Measurements from ENCODE around the gene SIPA1L3.

The SIPA1L3 gene

GRCh38 chr19:37991841-37992248, 84.8 kb downstream of the SIPA1L3 start:
- Mint-ChIP-seq H3K36me3 (ENCODE audit: insufficient read depth) (peaks cover 3% of the 10 kb centered on the region), H3K9me3 (no peaks in the 10 kb centered on the region), H3K4me3 (no peak overlapping the region), H3K27ac (no peak overlapping the region), H3K27me3 (no peaks in the 10 kb centered on the region), H3K4me1 (ENCODE audit: low read depth in 2 of 2) (peaks cover 0 to 18% of the 10 kb centered on the region in 2 donors)
- no peak for ATAC-seq (replicated peaks)
- DNase-seq, result no peak

- Mint-ChIP-seq H3K4me1 (ENCODE audit: low read depth in 2 of 2) (peaks cover 0 to 18% of the 10 kb centered on the region in 2 donors), H3K36me3 (ENCODE audit: insufficient read depth) (no peaks in the 10 kb centered on the region)
- ATAC-seq (replicated peaks), result no peak
Observed at GRCh38 chr19:37992761-37993160, 85.8 kb downstream of the SIPA1L3 start.

DNA sequence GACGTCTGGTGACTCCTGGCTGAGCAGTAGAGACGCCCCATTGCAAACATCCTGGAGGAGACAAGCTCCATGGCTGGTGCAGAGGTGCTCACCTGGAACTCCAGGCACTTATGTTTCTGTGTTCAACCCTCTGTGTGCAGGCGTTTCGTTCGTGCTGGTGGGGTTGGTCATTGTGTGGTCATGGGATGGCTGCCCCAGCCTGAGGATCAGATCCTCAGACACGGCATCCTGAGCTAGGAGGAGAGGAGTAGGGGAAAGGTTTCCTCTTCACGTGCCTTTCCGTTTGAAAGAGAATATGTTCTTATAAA, 87.8 kb downstream of the SIPA1L3 start:
- H3K4me1 Mint-ChIP-seq (ENCODE audit: low read depth in 2 of 2), result peaks cover 0 to 13% of the 10 kb centered on the region in 2 donors
- H3K9me3 Mint-ChIP-seq, result no peaks in the 10 kb centered on the region
- H3K27me3 Mint-ChIP-seq, result no peaks in the 10 kb centered on the region
- H3K4me3 Mint-ChIP-seq, result no peak overlapping the region
- H3K27ac Mint-ChIP-seq, result no peak overlapping the region
- H3K36me3 Mint-ChIP-seq (ENCODE audit: insufficient read depth), result no peaks in the 10 kb centered on the region
- no peak for ATAC-seq (replicated peaks)
- no peak for DNase-seq

More at GRCh38 chr19:37992761-37993160, 85.8 kb downstream of the SIPA1L3 start:
- DNase-seq, result no peak
- H3K9me3 Mint-ChIP-seq, result no peaks in the 10 kb centered on the region
- no peaks in the 10 kb centered on the region for H3K27me3 Mint-ChIP-seq
- no peak overlapping the region for H3K27ac Mint-ChIP-seq
- H3K4me3 Mint-ChIP-seq, result no peak overlapping the region

DNA sequence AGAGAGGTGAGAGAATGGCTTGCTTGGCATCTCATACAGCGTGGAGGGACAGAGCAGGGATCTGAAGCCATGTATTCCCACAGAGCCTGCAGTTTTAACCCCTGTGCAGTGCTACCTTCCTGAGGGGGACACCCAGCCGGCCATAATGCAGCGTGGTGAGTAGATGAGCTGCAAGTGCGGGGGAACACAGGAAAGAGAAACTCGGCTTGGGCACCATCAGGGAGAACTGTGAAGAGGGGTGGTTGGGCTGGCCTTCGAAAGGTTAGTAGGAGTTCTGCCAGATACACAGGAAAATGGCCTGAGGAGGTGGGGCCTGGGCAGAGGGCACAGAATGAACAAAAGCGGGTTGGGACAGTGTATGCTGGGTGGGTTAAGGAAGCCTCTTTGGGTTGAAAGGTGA, 88.3 kb downstream of the SIPA1L3 start:
- Mint-ChIP-seq H3K36me3 (ENCODE audit: insufficient read depth) (no peaks in the 10 kb centered on the region), H3K27me3 (no peaks in the 10 kb centered on the region), H3K4me1 (ENCODE audit: low read depth in 2 of 2) (peaks cover 0 to 13% of the 10 kb centered on the region in 2 donors)

DNA sequence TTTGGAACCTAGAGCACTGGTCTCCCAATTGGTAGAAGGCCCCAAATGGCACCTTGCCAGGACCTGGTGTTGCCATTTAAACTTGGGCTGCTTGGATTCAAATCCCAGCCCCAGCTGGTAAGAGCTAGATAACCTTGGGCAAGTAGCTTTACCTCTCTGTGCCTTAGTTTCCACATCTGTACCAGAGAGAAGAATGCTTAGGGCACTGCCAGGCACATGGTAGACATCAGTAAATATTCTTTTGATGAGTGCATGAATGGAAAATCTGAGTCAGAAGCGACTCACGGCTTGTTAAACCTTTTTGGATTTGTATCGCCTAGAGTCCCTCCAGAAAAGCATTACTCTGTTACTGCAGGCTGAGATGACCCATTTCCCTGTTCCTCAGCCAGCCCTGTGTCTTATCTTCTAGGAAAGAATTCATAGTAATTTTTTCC, 90.9 kb downstream of the SIPA1L3 start:
- DNase-seq (no peak), ATAC-seq (replicated peaks) (no peak)
- peaks cover 0 to 11% of the 10 kb centered on the region in 2 donors for H3K4me1 Mint-ChIP-seq (ENCODE audit: low read depth in 2 of 2)
- no peaks in the 10 kb centered on the region for H3K27me3 Mint-ChIP-seq
- H3K9me3 Mint-ChIP-seq, result no peaks in the 10 kb centered on the region
- peaks cover 4% of the 10 kb centered on the region for H3K36me3 Mint-ChIP-seq (ENCODE audit: insufficient read depth)
- H3K27ac Mint-ChIP-seq, result no peak overlapping the region
- no peak overlapping the region for H3K4me3 Mint-ChIP-seq

More for the DNA sequence above, 88.3 kb downstream of the SIPA1L3 start:
- ATAC-seq (replicated peaks), result no peak
- no peak for DNase-seq
- Mint-ChIP-seq H3K4me3 (no peak overlapping the region), H3K27ac (peak overlapping the region in 1 of 2 donors; percentile 23), H3K9me3 (no peaks in the 10 kb centered on the region)

DNA sequence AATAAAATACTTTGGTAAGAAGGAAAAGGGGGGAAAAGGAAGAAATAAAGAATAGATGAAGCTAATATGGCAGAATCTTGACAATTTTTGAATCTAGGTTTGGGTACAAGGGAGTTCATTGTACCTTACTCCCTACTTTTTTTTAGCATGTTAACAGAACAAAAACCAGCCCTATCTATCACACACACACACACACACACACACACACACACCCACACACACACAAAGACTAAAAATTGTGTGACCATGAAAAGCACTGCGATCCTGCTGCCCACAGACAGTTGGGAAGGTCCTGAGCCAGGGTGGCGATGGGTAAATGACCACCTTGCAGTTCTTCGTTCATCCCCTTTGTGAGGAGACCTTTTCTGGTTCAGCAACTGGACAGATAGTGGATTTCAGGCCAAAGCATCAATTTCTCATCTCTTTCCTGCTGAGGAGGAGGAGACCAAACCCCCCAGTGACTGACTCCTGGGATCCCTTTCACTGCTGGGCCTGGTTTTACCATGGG, 91.8 kb downstream of the SIPA1L3 start:
- peaks cover 4% of the 10 kb centered on the region for H3K36me3 Mint-ChIP-seq (ENCODE audit: insufficient read depth)
- no peaks in the 10 kb centered on the region for H3K27me3 Mint-ChIP-seq
- ATAC-seq (replicated peaks) (no peak), DNase-seq (no peak)
- H3K27ac Mint-ChIP-seq, result no peak overlapping the region
- no peaks in the 10 kb centered on the region for H3K9me3 Mint-ChIP-seq
- H3K4me1 Mint-ChIP-seq (ENCODE audit: low read depth in 2 of 2), result peaks cover 0 to 11% of the 10 kb centered on the region in 2 donors
- H3K4me3 Mint-ChIP-seq, result no peak overlapping the region

DNA sequence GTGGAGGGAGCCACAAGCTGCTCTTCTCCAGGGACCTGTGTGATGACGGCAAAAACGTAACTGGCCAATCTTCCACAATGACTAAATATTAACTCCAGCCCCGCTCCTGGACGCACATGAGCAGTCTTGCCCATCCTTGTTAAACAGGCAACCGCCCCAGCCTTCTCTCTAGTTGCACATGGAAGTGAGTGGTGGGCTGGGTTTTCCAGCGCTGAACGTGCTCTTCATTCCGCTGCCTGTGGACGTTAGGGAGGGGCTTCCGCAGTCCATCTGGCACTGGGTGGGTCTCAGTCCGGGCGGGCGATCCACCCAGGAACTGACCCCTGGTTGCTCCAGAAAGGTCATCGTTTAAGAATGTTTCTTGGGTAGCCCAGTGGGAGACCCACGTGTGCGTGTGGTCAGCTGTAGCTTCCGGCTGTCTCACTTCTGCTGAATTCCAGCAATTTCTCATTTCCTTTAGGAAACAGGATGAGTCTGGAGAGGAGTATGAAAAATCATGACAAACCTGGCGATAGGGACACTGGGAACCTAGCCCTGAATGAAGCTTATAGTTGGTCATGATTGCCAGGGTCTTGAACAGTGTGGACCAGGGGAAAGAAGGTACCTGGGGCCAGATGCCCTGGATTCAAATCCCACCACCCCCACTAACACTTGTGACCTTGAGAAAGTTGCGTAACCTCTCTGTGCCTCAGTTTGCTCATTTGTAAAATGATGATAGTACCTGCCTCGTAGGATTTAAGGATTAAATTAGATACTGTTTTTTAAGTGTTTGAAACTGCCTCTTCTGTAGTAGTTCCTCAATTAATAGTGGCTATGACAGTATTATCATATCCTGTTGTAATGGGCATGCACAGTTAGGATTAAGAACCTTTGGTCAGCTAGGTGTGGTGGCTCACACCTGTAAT, 92.6 kb downstream of the SIPA1L3 start:
- DNase-seq (no peak), ATAC-seq (replicated peaks) (no peak)
- no peak overlapping the region for H3K4me3 Mint-ChIP-seq
- peaks cover 4% of the 10 kb centered on the region for H3K36me3 Mint-ChIP-seq (ENCODE audit: insufficient read depth)
- peaks cover 0 to 9% of the 10 kb centered on the region in 2 donors for H3K4me1 Mint-ChIP-seq (ENCODE audit: low read depth in 2 of 2)
- H3K27ac Mint-ChIP-seq, result no peak overlapping the region
- H3K9me3 Mint-ChIP-seq, result no peaks in the 10 kb centered on the region
- H3K27me3 Mint-ChIP-seq, result no peaks in the 10 kb centered on the region

DNA sequence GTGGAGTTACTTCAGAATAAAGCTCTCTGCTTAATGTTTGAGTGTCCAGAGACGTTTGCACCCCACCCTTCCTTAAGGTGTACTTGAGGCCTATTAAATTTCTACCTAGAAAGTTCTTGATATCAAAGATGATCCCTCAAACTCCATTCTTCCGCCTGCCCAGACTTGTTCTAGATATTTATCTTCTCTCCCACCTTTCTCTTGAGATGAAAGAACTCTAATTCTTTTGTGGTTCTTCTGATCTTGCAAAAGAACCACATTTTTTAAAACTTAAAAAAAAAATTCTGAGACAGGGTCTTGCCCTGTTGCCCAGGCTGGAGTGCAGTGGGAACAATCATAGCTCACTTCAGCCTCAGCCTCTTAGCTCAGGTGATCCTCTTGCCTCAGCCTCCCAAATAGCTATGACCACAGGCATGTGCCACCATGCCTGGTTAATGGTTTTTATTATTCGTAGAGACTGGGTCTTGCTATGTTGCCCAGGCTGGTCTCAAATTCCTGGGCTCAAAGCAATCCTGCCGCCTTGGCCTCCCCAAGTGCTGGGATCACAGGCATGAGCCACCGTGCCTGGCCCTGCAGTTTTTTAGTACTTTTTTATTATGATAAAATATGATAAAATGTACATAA, 94.3 kb downstream of the SIPA1L3 start:
- DNase-seq (no peak), ATAC-seq (replicated peaks) (no peak)
- no peaks in the 10 kb centered on the region for H3K9me3 Mint-ChIP-seq
- peaks cover 0 to 5% of the 10 kb centered on the region in 2 donors for H3K4me1 Mint-ChIP-seq (ENCODE audit: low read depth in 2 of 2)
- no peaks in the 10 kb centered on the region for H3K27me3 Mint-ChIP-seq
- H3K4me3 Mint-ChIP-seq, result no peak overlapping the region
- no peak overlapping the region for H3K27ac Mint-ChIP-seq
- peaks cover 4% of the 10 kb centered on the region for H3K36me3 Mint-ChIP-seq (ENCODE audit: insufficient read depth)

- no peak overlapping the region for H3K27ac Mint-ChIP-seq
- no peak for ATAC-seq (replicated peaks)
- DNase-seq, result no peak
- H3K9me3 Mint-ChIP-seq, result no peaks in the 10 kb centered on the region
- peaks cover 2 to 11% of the 10 kb centered on the region in 2 donors for H3K4me1 Mint-ChIP-seq (ENCODE audit: low read depth in 2 of 2)
- no peak overlapping the region for H3K4me3 Mint-ChIP-seq
- H3K27me3 Mint-ChIP-seq, result no peaks in the 10 kb centered on the region
- peaks cover 4% of the 10 kb centered on the region for H3K36me3 Mint-ChIP-seq (ENCODE audit: insufficient read depth)
Observed at GRCh38 chr19:38003438-38004185, 96.6 kb downstream of the SIPA1L3 start.

- no peak overlapping the region for H3K4me3 Mint-ChIP-seq
- H3K9me3 Mint-ChIP-seq, result no peaks in the 10 kb centered on the region
- peaks cover 4% of the 10 kb centered on the region for H3K36me3 Mint-ChIP-seq (ENCODE audit: insufficient read depth)
- DNase-seq, result no peak
- H3K27ac Mint-ChIP-seq, result no peak overlapping the region
- H3K4me1 Mint-ChIP-seq (ENCODE audit: low read depth in 2 of 2), result peaks cover 2 to 11% of the 10 kb centered on the region in 2 donors
- ATAC-seq (replicated peaks), result no peak
- H3K27me3 Mint-ChIP-seq, result no peaks in the 10 kb centered on the region
Observed at GRCh38 chr19:38004186-38004520, 97.1 kb downstream of the SIPA1L3 start.

GRCh38 chr19:38004521-38005223, 97.7 kb downstream of the SIPA1L3 start:
- no peaks in the 10 kb centered on the region for H3K27me3 Mint-ChIP-seq
- H3K4me1 Mint-ChIP-seq (ENCODE audit: low read depth in 2 of 2), result peaks cover 2 to 11% of the 10 kb centered on the region in 2 donors
- DNase-seq, result no peak
- H3K9me3 Mint-ChIP-seq, result no peaks in the 10 kb centered on the region
- no peak overlapping the region for H3K27ac Mint-ChIP-seq
- ATAC-seq (replicated peaks), result no peak
- H3K36me3 Mint-ChIP-seq (ENCODE audit: insufficient read depth), result peaks cover 4% of the 10 kb centered on the region
- no peak overlapping the region for H3K4me3 Mint-ChIP-seq

DNA sequence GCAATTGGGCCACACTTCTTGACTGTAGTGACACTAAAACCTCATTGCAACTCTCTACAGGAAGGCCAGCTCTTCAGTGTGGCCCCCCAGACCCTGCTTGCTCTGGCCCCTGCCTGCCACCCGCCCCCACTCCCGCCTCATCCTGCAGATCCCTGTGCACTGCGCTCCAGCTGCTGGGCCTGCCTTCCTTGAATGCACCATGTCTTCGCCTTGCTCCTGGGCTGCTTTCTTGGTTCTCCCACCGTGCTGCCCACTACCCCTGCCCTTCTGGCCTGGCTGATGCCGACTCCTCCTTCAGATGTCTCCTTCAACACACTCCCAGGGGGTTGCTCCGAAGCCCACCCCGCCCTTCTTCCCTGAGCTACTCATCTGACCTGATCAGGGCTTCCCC, 98.2 kb downstream of the SIPA1L3 start:
- Mint-ChIP-seq H3K36me3 (ENCODE audit: insufficient read depth) (peaks cover 4% of the 10 kb centered on the region), H3K9me3 (no peaks in the 10 kb centered on the region), H3K27me3 (no peaks in the 10 kb centered on the region), H3K4me3 (no peak overlapping the region), H3K4me1 (ENCODE audit: low read depth in 2 of 2) (peaks cover 2 to 11% of the 10 kb centered on the region in 2 donors), H3K27ac (peak overlapping the region in 1 of 2 donors; percentile 85)
- DNase-seq (no peak), ATAC-seq (replicated peaks) (no peak)

Measured in effector memory CD8-positive, alpha-beta T cell (primary cell).